Mesenteric fat pad (tissue), 1 donor: ENCODE data around the gene PINK1. TPM values are rescaled to one million over a fixed set of nuclear protein-coding genes. Genes with fewer than 3 reads are reported as not detected.
A peak's percentile ranks its signal among the peaks of the same experiment; 100 is the strongest.
"Not testable (repeated sequence)": the region's sequence is repeated elsewhere in the genome, so short reads cannot be mapped to it uniquely, and the experiment has no call there.

Experiments
- DNase-seq: peaks from one replicate; pipeline ENCODE4 v3.0.0-alpha.2; 2020; ENCODE audit warnings: low spot score
- long read RNA-seq: library from polyadenylated mRNA; unstranded; transcript quantifications from one replicate; pipeline ENCODE4 v2.0.0, GENCODE V29; 2020
- total RNA-seq: library from RNA; stranded (reverse); fragmentation: NEBNext Ultra II Directional; extraction: Animal tissue kit (Norgen Biotek cat#: 25700); gene quantifications from one replicate; pipeline ENCODE4 v1.2.1, GENCODE V29; 2021
- donor health status: DM: yes; HTN: yes; CAD: no.

PINK1 gene
- total RNA-seq = 87.6 TPM
- long read RNA-seq, transcript PINK1-201 (8 exons, 2,660 nt) = major isoform, 10 of 86 reads
- long read RNA-seq, transcript PINK1-202 (4 exons, 1,658 nt) = minor isoform, 6 of 86 reads
- long read RNA-seq, partial matches to known transcripts = 48 of 86 reads
- long read RNA-seq, other reads (novel, unspliced or antisense) = 22 of 86 reads

- DNase-seq = peak; percentile 97
Observed at GRCh38 chr1:20633190-20634064, at the start of gene PINK1. PINK1 (plus strand) TSS chr1:20633458; CDS start chr1:20633549, 91 bp downstream.

- DNase-seq = no peak
Observed at GRCh38 chr1:20584890-20585289, 48.4 kb upstream of the PINK1 start.

GRCh38 chr1:20586953-20587660 lies 46.2 kb upstream of the PINK1 start:
- DNase-seq = no peak

- DNase-seq = no peak
Observed at GRCh38 chr1:20587661-20588053, 45.6 kb upstream of the PINK1 start.

- no peak for DNase-seq
Observed at GRCh38 chr1:20588634-20589225, 44.5 kb upstream of the PINK1 start, which contains the start of gene CDA. CDA (plus strand) TSS chr1:20589097; CDS start chr1:20589130, 33 bp downstream.

- peak; percentile 91 for DNase-seq
Observed at GRCh38 chr1:20589331-20590278, 43.7 kb upstream of the PINK1 start.

- no peak for DNase-seq
Observed at GRCh38 chr1:20590306-20590777, 42.9 kb upstream of the PINK1 start.

GRCh38 chr1:20593756-20594155 lies 39.5 kb upstream of the PINK1 start:
- no peak for DNase-seq

GRCh38 chr1:20594746-20595145 lies 38.5 kb upstream of the PINK1 start:
- no peak for DNase-seq

- no peak for DNase-seq
Observed at GRCh38 chr1:20596106-20596505, 37.2 kb upstream of the PINK1 start.

- DNase-seq = no peak
Observed at GRCh38 chr1:20597650-20598049, 35.6 kb upstream of the PINK1 start.

GRCh38 chr1:20600156-20600555 lies 33.1 kb upstream of the PINK1 start:
- DNase-seq = no peak

- no peak for DNase-seq
Observed at GRCh38 chr1:20601129-20601825, 32.0 kb upstream of the PINK1 start.

GRCh38 chr1:20602851-20603450 lies 30.3 kb upstream of the PINK1 start:
- DNase-seq = no peak

- no peak for DNase-seq
Observed at GRCh38 chr1:20603504-20604464, 29.5 kb upstream of the PINK1 start.

- no peak for DNase-seq
Observed at GRCh38 chr1:20604678-20605077, 28.6 kb upstream of the PINK1 start.

GRCh38 chr1:20606801-20607570 lies 26.3 kb upstream of the PINK1 start:
- DNase-seq = not testable (repeated sequence)
